GM20000 (cell line): ENCODE results near the gene ZNF423.

Experiments used
- DNase-seq: peaks from one replicate; pipeline ENCODE4 v3.0.0; 2012; ENCODE audit warnings: low spot score
- CTCF ChIP-seq: IDR thresholded peaks from 2 replicates; pipeline ENCODE4 v1.5.1; 2012; ENCODE audit warnings: mild to moderate bottlenecking, control low read depth; ENCODE audit errors: extremely low read depth, missing control alignments

Gene ZNF423

DNA sequence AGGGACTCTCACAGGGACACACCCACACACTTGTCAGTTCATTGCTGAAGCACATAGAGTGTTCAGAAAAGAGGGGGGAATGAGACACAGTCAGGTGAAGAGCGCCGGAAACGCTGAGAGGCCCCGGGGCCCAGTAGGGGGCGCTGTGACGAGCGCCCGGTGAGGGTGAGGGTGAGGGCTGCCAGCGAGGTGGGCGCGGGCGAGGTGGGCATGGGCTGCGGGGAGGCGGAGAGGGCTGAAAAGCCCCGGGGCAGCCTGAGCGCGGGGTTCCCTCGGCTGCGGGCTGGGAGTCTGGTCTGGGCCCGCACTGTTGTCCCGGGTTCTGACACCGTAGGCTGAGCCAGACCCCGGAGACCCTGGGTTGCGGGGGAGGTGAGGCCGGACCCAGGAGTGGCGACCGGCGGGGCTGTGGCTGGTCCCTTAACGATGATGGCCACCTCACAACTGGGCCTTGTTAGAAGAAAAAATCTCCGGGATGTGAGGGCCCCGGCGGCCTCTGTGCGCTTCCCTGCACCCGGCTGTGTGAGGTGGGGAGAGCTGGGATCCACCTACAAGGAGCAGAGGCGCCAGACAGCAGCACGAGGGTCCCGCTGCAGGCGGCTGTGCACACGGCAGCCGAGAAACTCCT is 390.9 kb downstream of the ZNF423 start:
- TF ChIP-seq CTCF = peak; percentile 33
- DNase-seq = peak; percentile 49

DNA sequence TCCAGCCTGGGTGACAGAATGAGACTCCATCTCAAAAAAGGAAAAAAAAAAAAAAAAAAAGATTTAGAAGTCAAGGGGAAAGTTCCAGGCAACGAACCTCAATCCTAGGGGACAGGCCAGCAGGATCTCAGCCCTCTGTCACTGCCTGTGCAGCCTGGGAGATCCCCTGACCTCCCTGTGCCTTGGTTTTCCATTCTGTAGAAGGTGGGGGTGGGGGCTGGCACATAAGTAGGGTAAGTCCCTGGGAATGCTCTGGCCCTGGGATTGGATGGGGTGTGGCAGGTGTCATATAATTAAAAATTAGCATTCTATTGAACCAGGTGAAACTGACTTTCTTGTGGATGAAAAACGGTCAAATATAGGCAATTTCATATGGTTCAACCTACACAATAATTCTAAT is 391.8 kb downstream of the ZNF423 start:
- no peak for TF ChIP-seq CTCF
- DNase-seq = no peak

- TF ChIP-seq CTCF = no peak
- DNase-seq = peak; percentile 85
These were observed 392.4 kb downstream of the ZNF423 start for GRCh38 chr16:49463529-49463928.

- DNase-seq = no peak
- TF ChIP-seq CTCF = no peak
These were observed 392.9 kb downstream of the ZNF423 start for GRCh38 chr16:49462989-49463371.

- TF ChIP-seq CTCF = no peak
- DNase-seq = no peak
These were observed 393.4 kb downstream of the ZNF423 start for GRCh38 chr16:49462362-49462988.

DNA sequence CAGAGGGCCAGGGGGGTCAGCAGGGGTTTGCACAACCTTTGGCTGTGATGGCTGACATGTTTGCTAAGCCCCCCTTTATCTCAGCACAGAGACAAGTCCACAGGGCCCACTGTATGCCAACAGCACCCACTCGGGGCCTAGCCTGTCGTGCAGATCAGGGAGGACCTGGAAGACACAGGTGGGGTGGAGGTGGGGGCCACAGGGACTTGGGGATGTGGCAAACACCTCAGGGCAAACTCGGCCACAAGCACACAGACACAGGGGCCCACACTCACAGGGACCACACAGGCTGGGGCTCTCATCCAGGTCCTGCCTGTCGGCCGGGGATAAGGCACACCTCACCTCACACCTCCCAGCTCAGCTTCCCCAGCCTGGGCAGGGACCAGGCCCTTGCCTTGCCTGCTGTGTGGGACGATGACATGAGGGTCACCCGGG is 394.4 kb downstream of the ZNF423 start:
- no peak for TF ChIP-seq CTCF
- DNase-seq = no peak

GRCh38 chr16:49460786-49461470 is 395.0 kb downstream of the ZNF423 start:
- DNase-seq = no peak
- TF ChIP-seq CTCF = no peak
